PFSK-1 (cell line): ENCODE data around the gene VPS13D.

Experiments
- FOXP2 ChIP-seq: optimal IDR thresholded peaks from 2 replicates; pipeline ENCODE3; 2011; ENCODE audit warnings: borderline replicate concordance, control low read depth, inconsistent platforms; ENCODE audit not compliant: insufficient read depth; ENCODE audit errors: extremely low read length, extremely low read depth
- POLR2AphosphoS5 ChIP-seq: IDR thresholded peaks from 2 replicates; pipeline ENCODE4 v1.6.1; 2012; ENCODE audit warnings: low read depth, mild to moderate bottlenecking, control low read depth, low read length, moderate library complexity
- TAF1 ChIP-seq: IDR thresholded peaks from 2 replicates; pipeline ENCODE4 v1.6.1; 2012; ENCODE audit warnings: low read length, control low read depth, borderline replicate concordance; ENCODE audit not compliant: insufficient read depth

GRCh38 chr1:12480041-12480440 is 250.2 kb downstream of the VPS13D start:
- no peak for TF ChIP-seq POLR2AphosphoS5
- TF ChIP-seq TAF1 = no peak
- no peak for TF ChIP-seq FOXP2
